Kidney (tissue), 14 donors: ENCODE measurements around the gene GOT2. TPM values are rescaled to one million over a fixed set of nuclear protein-coding genes. Genes with fewer than 3 reads are reported as not detected.
A peak's percentile ranks its signal among the peaks of the same experiment; 100 is the strongest.

ENCODE experiments used
- DNase-seq, 5 donors: peaks; one replicate each; pipeline ENCODE4 v3.0.0-alpha.2; 2013 to 2020
- FAIRE-seq: peaks from 2 replicates; lab custom pipeline; 2012; peaks lifted over from hg19 to GRCh38; lab: Jason Lieb, UNC
- H3K27ac ChIP-seq, 2 donors: one replicate each; pipeline ENCODE4 v1.7.0; 2013; ENCODE audit warnings: low read depth in 2 of 2, low read length in 2 of 2, inconsistent platforms in 1 of 2
- H3K27me3 ChIP-seq: one replicate; pipeline ENCODE4 v1.7.1; 2013; ENCODE audit warnings: low read length, inconsistent platforms; ENCODE audit not compliant: control insufficient read depth, insufficient read depth
- H3K36me3 ChIP-seq, 3 donors: one replicate each; pipeline versions ENCODE4 v1.7.0 to v1.7.1; 2013; ENCODE audit warnings: low read length in 3 of 3, control low read depth in 1 of 3, inconsistent platforms in 1 of 3; ENCODE audit not compliant: insufficient read depth in 3 of 3, control insufficient read depth in 2 of 3
- H3K4me1 ChIP-seq, 3 donors: one replicate each; pipeline versions ENCODE4 v1.7.0 to v1.7.1; 2013; ENCODE audit warnings: low read length in 3 of 3, inconsistent platforms in 1 of 3, low read depth in 1 of 3; ENCODE audit not compliant: control insufficient read depth in 2 of 3, insufficient read depth in 2 of 3
- H3K4me3 ChIP-seq, 3 donors: one replicate each; pipeline versions ENCODE4 v1.7.0 to v1.8.1; 2013; ENCODE audit warnings: low read length in 3 of 3, control low read depth in 1 of 3, inconsistent platforms in 1 of 3
- H3K9ac ChIP-seq, 3 donors: one replicate each; pipeline versions ENCODE4 v1.7.0 to v1.7.1; 2013; ENCODE audit warnings: low read length in 3 of 3, control low read depth in 1 of 3, inconsistent platforms in 1 of 3
- H3K9me3 ChIP-seq, 3 donors: one replicate each; pipeline versions ENCODE4 v1.7.0 to v1.7.1; 2013; ENCODE audit warnings: low read length in 3 of 3, control low read depth in 1 of 3, inconsistent platforms in 1 of 3; ENCODE audit not compliant: control insufficient read depth in 2 of 3, insufficient read depth in 1 of 3
- CTCF ChIP-seq: IDR thresholded peaks from 3 replicates; pipeline ENCODE4 v1.5.1; 2012; ENCODE audit warnings: mild to moderate bottlenecking, moderate library complexity, borderline replicate concordance; ENCODE audit not compliant: insufficient read depth; ENCODE audit errors: extremely low read depth
- intact Hi-C: fragments of 100-400 bp; cut with DNase I; formaldehyde crosslinking; loops from one replicate; pipeline ENCODE4 v1.11.1; 2022
- polyA plus RNA-seq: library from polyadenylated mRNA; stranded (reverse); fragments of 350-450 nt; fragmentation: Illumina TruSeq; extraction: RNeasy Lipid Tissue Mini Kit (QIAGEN cat#74804); gene quantifications from one replicate; pipeline ENCODE4 v1.2.3, GENCODE V29; 2014; ENCODE audit warnings: low read depth, low replicate concordance; ENCODE audit not compliant: insufficient read depth
- total RNA-seq: library from RNA; stranded (reverse); fragmentation: NEBNext Ultra II Directional; extraction: Animal tissue kit (Norgen Biotek cat#: 25700); gene quantifications from one replicate; pipeline ENCODE4 v1.2.1, GENCODE V29; 2021
- donor health status: control.
- donor health status: control.
- donor health status: control.
- donor health status: control.
- donor health status: control.
- donor health status: DM: yes; HTN: yes; CAD: no.
- donor health status: Normal renal cell carcinoma (clear cell type).

Gene GOT2
- total and polyA plus RNA-seq, 2 donors from 2014 or later: 81.4 to 160 TPM

DNA sequence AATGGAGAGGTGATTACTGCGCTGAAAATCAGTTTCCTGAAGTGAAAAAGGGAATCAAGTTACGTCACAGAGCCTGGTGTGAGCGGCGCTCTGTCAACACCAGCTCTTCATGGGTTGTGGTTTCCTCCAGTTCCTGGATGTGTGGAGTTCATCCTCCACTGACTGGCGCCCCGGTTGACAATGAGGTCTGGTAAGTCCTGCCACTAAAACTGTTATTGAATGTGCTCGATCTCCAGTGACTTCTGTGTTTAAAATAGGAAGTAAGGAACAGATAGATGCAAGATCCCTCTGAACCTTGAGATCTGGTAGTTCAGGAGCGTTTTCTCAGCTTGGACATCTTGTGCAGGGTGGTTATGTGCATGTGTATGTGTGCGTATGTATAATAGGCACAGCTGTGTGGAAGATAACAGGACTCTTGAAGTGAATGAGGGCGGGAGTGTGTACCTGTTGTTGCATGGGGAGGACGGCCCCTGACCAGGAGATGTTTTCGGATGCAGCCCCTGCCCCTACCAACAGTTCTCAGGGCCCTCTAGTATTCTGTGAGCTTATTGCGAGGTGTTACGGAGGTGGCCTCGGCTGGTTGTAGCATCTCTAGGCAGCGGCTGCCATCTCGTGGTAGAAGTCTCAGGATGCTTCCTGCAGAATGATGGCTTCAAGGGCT, 22.0 kb upstream of the GOT2 start:
- H3K9ac ChIP-seq: no peak overlapping the region
- no peak overlapping the region for H3K4me3 ChIP-seq
- no peaks in the 10 kb centered on the region for H3K9me3 ChIP-seq
- peak; percentile 79 to 88 (median 84) for DNase-seq
- peaks cover 0 to 4% (median 0%) of the 10 kb centered on the region in 3 donors for H3K4me1 ChIP-seq
- H3K27ac ChIP-seq: no peak overlapping the region
- H3K36me3 ChIP-seq: no peaks in the 10 kb centered on the region
- peak; percentile 76 for TF ChIP-seq CTCF
- intact Hi-C loops: no loop called here
- FAIRE-seq: no peak
- no peaks in the 10 kb centered on the region for H3K27me3 ChIP-seq

GRCh38 chr16:58753711-58754134, 19.6 kb upstream of the GOT2 start:
- TF ChIP-seq CTCF: no peak
- H3K36me3 ChIP-seq: no peaks in the 10 kb centered on the region
- H3K27me3 ChIP-seq: no peaks in the 10 kb centered on the region
- H3K4me3 ChIP-seq: no peak overlapping the region
- H3K27ac ChIP-seq: no peak overlapping the region
- H3K9ac ChIP-seq: no peak overlapping the region
- H3K4me1 ChIP-seq: peaks cover 0 to 4% (median 0%) of the 10 kb centered on the region in 3 donors
- H3K9me3 ChIP-seq: no peaks in the 10 kb centered on the region
- intact Hi-C loops: no loop called here
- FAIRE-seq (no peak), DNase-seq (no peak)

DNA sequence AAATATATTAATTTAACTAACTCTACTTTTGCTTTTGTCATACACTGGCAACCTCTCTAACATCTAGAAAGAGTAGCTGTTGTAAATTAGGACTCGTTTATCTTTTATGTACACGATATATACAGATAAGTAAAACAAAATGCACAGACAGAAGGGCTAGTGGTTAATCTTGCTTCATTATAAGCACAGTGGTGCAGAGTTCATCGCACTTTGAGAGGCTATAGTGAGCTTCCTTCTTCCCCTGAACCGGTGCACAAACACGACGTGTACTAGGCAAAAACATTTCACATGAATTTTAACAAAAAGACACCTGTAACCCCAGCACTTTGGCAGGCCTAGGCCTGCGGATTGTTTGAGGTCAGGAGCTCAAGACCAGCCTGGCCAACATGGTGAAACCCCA, 10.4 kb upstream of the GOT2 start:
- Histone ChIP-seq H3K4me3 (no peak overlapping the region), H3K9me3 (no peaks in the 10 kb centered on the region), H3K36me3 (no peaks in the 10 kb centered on the region), H3K27me3 (no peaks in the 10 kb centered on the region), H3K9ac (no peak overlapping the region), H3K27ac (no peak overlapping the region), H3K4me1 (no peaks in the 10 kb centered on the region)
- TF ChIP-seq CTCF: no peak
- intact Hi-C loops: no loop called here
- DNase-seq (no peak), FAIRE-seq (no peak)
